Vagina (tissue), 2 donors: Measurements from ENCODE around the gene RABGAP1L. TPM values are rescaled to one million over a fixed set of nuclear protein-coding genes. Genes with fewer than 3 reads are reported as not detected.
"Not testable (repeated sequence)": the region's sequence is repeated elsewhere in the genome, so short reads cannot be mapped to it uniquely, and the experiment has no call there.

Source experiments
- DNase-seq, 2 donors: peaks; one replicate each; pipeline ENCODE4 v3.0.0-alpha.2; 2017; ENCODE audit errors: extremely low spot score in 2 of 2
- H3K27ac ChIP-seq: fragments of 200-600 bp; sonication (generic); one replicate; pipeline ENCODE4 v1.5.1; 2019
- H3K27me3 ChIP-seq: fragments of 200-600 bp; sonication (generic); one replicate; pipeline ENCODE4 v1.5.1; 2019
- H3K36me3 ChIP-seq, 2 donors: fragments of 200-600 bp; sonication (generic); one replicate each; pipeline ENCODE4 v1.5.1; 2017 to 2019
- H3K4me1 ChIP-seq: fragments of 200-600 bp; sonication (generic); one replicate; pipeline ENCODE4 v1.5.1; 2019
- H3K4me3 ChIP-seq, 2 donors: fragments of 200-600 bp; sonication (generic); 1 replicate in 1 of 2; 2 replicates in 1 of 2; pipeline ENCODE4 v1.5.1; 2016 to 2019
- H3K9me3 ChIP-seq: fragments of 200-600 bp; sonication (generic); one replicate; pipeline ENCODE4 v1.5.1; 2019
- POLR2A ChIP-seq, 2 donors: fragments of 450-650 bp; IDR thresholded peaks; one replicate each; pipeline ENCODE4 v1.6.1; 2017; ENCODE audit warnings: antibody characterized with exemption in 2 of 2, mild to moderate bottlenecking in 2 of 2, moderate library complexity in 2 of 2
- POLR2AphosphoS5 ChIP-seq, 2 donors: sonication (generic); formaldehyde crosslinking; IDR thresholded peaks; one replicate each; pipeline ENCODE4 v1.9.0; 2017; ENCODE audit warnings: antibody characterized with exemption in 2 of 2, mild to moderate bottlenecking in 2 of 2, low read depth in 1 of 2; ENCODE audit not compliant: insufficient read depth in 1 of 2
- intact Hi-C: fragments of 100-400 bp; cut with DNase I; formaldehyde crosslinking; loops from one replicate; pipeline ENCODE4 v1.15.1; 2023
- total RNA-seq: library from RNA; depleted of rRNA; stranded (reverse); fragments of >200 nt; gene quantifications from one replicate; pipeline ENCODE4 v1.2.3, GENCODE V29; 2016
- TF ChIP-seq, protein P1 (sequence below), 3 experiments: fragments of 450-650 bp in 2 of 3; fragments of 200-600 bp in 1 of 3; sonication (generic) in 1 of 3; IDR thresholded peaks; one replicate each; pipeline ENCODE4 v1.5.1; 2017 to 2019; ENCODE audit warnings: antibody characterized with exemption in 3 of 3, mild to moderate bottlenecking in 2 of 3, moderate library complexity in 2 of 3

RABGAP1L gene
- total RNA-seq, 1 donor from 2014 or later: 40.0 TPM

DNA sequence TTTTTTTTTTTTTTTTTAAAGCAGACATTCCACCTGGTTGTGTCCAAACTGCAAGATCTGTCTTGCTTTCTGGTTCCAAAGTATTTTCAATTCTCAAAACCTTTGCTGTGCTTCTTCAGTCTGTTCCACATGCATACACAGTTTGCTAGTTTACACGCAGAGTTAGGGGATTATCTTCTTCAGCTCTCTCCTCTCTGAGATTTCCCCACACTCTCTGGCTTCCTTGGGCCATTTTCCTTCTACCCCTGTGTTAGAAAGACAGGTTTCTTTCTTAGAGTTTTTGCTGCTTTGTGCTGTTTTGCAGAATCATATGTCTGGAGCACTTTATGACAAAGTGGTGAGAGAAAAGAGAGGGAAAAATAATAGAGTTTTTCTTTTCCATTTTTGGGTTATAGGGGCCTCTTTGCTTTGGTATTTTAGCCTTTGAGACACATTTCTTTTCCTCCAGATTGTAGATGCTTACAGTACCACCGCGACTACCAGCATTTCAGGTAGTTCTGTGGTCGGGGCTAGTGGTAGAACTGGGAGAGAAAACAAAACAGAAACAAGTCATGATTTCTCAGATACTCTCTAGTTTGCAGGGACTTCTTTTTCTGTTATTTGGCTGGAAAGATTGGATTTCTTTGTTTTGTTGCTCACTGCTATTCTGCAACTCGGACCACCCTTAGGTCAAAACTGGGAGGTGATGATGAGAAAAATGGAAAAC is 66.3 kb downstream of the RABGAP1L start:
- Histone ChIP-seq H3K27me3 (no peaks in the 10 kb centered on the region), H3K9me3 (no peaks in the 10 kb centered on the region), H3K4me3 (no peak overlapping the region), H3K36me3 (peaks cover 0 to 11% of the 10 kb centered on the region in 2 donors), H3K4me1 (no peaks in the 10 kb centered on the region), H3K27ac (no peak overlapping the region)
- no peak for DNase-seq
- TF ChIP-seq POLR2AphosphoS5 (IDR thresholded peaks at IDR 0.05; ENCODE audit: insufficient read depth in 1 of 2, low read depth in 1 of 2) (no peak), POLR2A (IDR thresholded peaks at IDR 0.05) (no peak)
- TF ChIP-seq, protein P1, sequence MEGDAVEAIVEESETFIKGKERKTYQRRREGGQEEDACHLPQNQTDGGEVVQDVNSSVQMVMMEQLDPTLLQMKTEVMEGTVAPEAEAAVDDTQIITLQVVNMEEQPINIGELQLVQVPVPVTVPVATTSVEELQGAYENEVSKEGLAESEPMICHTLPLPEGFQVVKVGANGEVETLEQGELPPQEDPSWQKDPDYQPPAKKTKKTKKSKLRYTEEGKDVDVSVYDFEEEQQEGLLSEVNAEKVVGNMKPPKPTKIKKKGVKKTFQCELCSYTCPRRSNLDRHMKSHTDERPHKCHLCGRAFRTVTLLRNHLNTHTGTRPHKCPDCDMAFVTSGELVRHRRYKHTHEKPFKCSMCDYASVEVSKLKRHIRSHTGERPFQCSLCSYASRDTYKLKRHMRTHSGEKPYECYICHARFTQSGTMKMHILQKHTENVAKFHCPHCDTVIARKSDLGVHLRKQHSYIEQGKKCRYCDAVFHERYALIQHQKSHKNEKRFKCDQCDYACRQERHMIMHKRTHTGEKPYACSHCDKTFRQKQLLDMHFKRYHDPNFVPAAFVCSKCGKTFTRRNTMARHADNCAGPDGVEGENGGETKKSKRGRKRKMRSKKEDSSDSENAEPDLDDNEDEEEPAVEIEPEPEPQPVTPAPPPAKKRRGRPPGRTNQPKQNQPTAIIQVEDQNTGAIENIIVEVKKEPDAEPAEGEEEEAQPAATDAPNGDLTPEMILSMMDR (IDR thresholded peaks at IDR 0.05): no peak
- intact Hi-C loops: no loop called here

DNA sequence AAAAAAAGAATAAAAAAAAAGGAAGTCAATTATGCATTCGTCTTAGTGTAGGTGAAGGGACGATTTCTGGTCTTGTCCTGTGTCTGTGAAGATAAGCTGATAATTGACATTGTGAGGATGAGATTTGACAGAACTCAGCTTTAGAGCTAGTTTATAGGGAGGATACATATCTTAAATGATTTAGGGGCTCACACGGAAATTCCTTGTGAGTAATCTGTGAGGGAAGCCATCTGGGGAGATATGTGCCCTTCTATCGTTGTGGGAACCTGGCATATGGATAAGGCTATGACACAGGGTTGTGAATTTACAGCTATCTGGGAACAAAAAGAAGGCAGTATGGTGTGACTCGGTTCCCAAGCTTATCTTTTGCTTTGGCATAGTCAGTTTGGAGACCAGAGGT is 71.1 kb downstream of the RABGAP1L start:
- Histone ChIP-seq H3K4me1 (no peaks in the 10 kb centered on the region), H3K27me3 (no peaks in the 10 kb centered on the region), H3K4me3 (no peak overlapping the region), H3K36me3 (peaks cover 0 to 17% of the 10 kb centered on the region in 2 donors), H3K27ac (no peak overlapping the region), H3K9me3 (no peaks in the 10 kb centered on the region)
- intact Hi-C loops: no loop called here
- TF ChIP-seq, protein P1 (IDR thresholded peaks at IDR 0.05): no peak
- no peak for TF ChIP-seq POLR2A (IDR thresholded peaks at IDR 0.05)
- TF ChIP-seq POLR2AphosphoS5 (IDR thresholded peaks at IDR 0.05; ENCODE audit: insufficient read depth in 1 of 2, low read depth in 1 of 2): no peak
- no peak for DNase-seq

GRCh38 chr1:174232761-174233160 is 73.4 kb downstream of the RABGAP1L start:
- Histone ChIP-seq H3K9me3 (no peaks in the 10 kb centered on the region), H3K36me3 (peaks cover 0 to 17% of the 10 kb centered on the region in 2 donors), H3K4me3 (no peak overlapping the region), H3K27me3 (no peaks in the 10 kb centered on the region), H3K27ac (no peak overlapping the region), H3K4me1 (no peaks in the 10 kb centered on the region)
- intact Hi-C loops: no loop called here
- no peak for DNase-seq
- TF ChIP-seq POLR2AphosphoS5 (IDR thresholded peaks at IDR 0.05; ENCODE audit: insufficient read depth in 1 of 2, low read depth in 1 of 2): no peak
- TF ChIP-seq, protein P1 (IDR thresholded peaks at IDR 0.05): no peak
- no peak for TF ChIP-seq POLR2A (IDR thresholded peaks at IDR 0.05)

DNA sequence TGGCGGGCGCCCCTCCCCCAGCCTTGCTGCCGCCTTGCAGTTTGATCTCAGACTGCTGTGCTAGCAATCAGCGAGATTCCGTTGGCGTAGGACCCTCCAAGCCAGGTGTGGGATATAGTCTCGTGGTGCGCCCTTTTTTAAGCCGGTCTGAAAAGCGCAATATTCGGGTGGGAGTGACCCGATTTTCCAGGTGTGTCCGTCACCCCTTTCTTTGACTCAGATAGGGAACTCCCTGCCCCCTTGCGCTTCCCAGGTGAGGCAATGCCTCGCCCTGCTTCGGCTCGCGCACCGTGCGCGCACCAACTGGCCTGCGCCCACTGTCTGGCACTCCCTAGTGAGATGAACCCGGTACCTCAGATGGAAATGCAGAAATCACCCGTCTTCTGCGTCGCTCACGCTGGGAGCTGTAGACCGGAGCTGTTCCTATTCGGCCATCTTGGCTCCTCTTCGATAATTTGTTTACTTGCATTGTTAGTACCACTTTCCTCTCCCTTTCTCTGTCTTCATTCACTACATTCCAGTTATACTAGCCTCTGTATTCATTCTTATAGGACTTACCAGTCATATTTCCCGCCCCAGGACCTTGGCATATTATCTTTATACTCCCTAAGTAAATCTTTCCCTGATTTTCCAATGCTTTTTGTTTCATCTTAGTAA is 79.7 kb downstream of the RABGAP1L start:
- H3K4me1 ChIP-seq, intact Hi-C loops, H3K27me3 ChIP-seq, DNase-seq, H3K9me3 ChIP-seq, H3K27ac ChIP-seq, H3K4me3 ChIP-seq: not testable (repeated sequence)
- H3K36me3 ChIP-seq: peaks cover 0 to 11% of the 10 kb centered on the region in 2 donors

DNA sequence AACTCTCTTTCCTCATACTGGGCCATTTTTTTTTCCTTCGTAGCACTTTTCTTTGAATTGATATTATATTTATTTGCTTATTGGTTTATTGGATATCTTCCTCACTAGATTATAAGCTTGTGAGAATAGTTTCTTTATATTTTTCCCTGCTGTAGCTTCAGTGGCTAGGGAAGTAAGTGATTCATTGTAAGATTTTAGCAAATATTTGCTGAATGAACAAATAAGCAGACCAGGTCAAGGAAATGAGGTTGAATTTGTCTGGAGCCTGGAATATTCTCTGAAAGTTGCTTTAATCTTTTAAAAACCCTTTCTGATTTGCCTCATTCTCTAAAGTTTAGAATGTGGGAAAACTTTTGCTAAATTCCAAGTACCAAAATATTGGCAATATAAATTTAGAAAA is 80.2 kb downstream of the RABGAP1L start:
- Histone ChIP-seq H3K27ac (no peak overlapping the region), H3K9me3 (no peaks in the 10 kb centered on the region), H3K36me3 (peaks cover 0 to 15% of the 10 kb centered on the region in 2 donors), H3K4me1 (no peaks in the 10 kb centered on the region), H3K4me3 (no peak overlapping the region), H3K27me3 (no peaks in the 10 kb centered on the region)
- DNase-seq: no peak
- no peak for TF ChIP-seq POLR2AphosphoS5 (IDR thresholded peaks at IDR 0.05; ENCODE audit: insufficient read depth in 1 of 2, low read depth in 1 of 2)
- TF ChIP-seq POLR2A (IDR thresholded peaks at IDR 0.05): no peak
- TF ChIP-seq, protein P1 (IDR thresholded peaks at IDR 0.05): no peak
- intact Hi-C loops: no loop called here
